ENCODE measurements around the gene NT5C1A.

The NT5C1A gene

DNA sequence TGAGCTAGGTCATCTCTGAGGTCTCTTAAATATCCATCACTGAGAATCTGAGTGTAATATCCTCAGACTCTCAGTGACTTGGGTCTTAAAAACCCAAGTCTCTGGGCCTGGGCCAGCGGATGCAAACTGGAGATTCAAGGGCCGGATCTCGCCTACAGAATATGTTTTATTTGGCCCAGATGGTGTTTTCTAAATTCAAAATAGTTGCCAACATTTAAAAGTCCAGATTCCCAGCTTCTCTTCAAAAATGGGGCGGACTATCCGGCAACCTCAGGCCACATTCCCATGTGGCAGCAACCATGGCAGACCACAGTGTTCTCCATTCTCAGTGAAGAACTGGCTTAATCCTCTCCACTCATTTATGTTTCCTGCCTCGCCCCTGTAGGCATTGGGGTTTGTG lies 19.8 kb downstream of the NT5C1A start:
- Histone ChIP-seq H3K9ac (no peak overlapping the region), H3K27ac (no peak overlapping the region), H3K4me1 (no peaks in the 10 kb centered on the region), H3K4me2 (ENCODE audit: low read length) (no peak overlapping the region), H3K9me3 (ENCODE audit: control insufficient read depth, low read length) (no peaks in the 10 kb centered on the region), H3K4me3 (ENCODE audit: low read depth, low read length) (no peak overlapping the region), H2AFZ (no peak overlapping the region), H3K27me3 (ENCODE audit: control insufficient read depth, insufficient read depth, low read length) (no peaks in the 10 kb centered on the region), H3K36me3 (ENCODE audit: control insufficient read depth, insufficient read depth, low read length) (no peaks in the 10 kb centered on the region), H3K79me2 (no peaks in the 10 kb centered on the region)
- TF ChIP-seq, protein P1, sequence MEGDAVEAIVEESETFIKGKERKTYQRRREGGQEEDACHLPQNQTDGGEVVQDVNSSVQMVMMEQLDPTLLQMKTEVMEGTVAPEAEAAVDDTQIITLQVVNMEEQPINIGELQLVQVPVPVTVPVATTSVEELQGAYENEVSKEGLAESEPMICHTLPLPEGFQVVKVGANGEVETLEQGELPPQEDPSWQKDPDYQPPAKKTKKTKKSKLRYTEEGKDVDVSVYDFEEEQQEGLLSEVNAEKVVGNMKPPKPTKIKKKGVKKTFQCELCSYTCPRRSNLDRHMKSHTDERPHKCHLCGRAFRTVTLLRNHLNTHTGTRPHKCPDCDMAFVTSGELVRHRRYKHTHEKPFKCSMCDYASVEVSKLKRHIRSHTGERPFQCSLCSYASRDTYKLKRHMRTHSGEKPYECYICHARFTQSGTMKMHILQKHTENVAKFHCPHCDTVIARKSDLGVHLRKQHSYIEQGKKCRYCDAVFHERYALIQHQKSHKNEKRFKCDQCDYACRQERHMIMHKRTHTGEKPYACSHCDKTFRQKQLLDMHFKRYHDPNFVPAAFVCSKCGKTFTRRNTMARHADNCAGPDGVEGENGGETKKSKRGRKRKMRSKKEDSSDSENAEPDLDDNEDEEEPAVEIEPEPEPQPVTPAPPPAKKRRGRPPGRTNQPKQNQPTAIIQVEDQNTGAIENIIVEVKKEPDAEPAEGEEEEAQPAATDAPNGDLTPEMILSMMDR (IDR thresholded peaks at IDR 0.05) = no peak

GRCh38 chr1:39650431-39650830 lies 21.5 kb downstream of the NT5C1A start:
- H3K36me3 ChIP-seq (ENCODE audit: control insufficient read depth, insufficient read depth, low read length) = no peaks in the 10 kb centered on the region
- no peaks in the 10 kb centered on the region for H3K79me2 ChIP-seq
- no peak overlapping the region for H2AFZ ChIP-seq
- no peaks in the 10 kb centered on the region for H3K27me3 ChIP-seq (ENCODE audit: control insufficient read depth, insufficient read depth, low read length)
- H3K4me2 ChIP-seq (ENCODE audit: low read length) = no peak overlapping the region
- TF ChIP-seq, protein P1 (IDR thresholded peaks at IDR 0.05) = no peak
- no peak overlapping the region for H3K4me3 ChIP-seq (ENCODE audit: low read depth, low read length)
- H3K27ac ChIP-seq = no peak overlapping the region
- no peaks in the 10 kb centered on the region for H3K9me3 ChIP-seq (ENCODE audit: control insufficient read depth, low read length)
- no peak overlapping the region for H3K9ac ChIP-seq
- H3K4me1 ChIP-seq = no peaks in the 10 kb centered on the region

DNA sequence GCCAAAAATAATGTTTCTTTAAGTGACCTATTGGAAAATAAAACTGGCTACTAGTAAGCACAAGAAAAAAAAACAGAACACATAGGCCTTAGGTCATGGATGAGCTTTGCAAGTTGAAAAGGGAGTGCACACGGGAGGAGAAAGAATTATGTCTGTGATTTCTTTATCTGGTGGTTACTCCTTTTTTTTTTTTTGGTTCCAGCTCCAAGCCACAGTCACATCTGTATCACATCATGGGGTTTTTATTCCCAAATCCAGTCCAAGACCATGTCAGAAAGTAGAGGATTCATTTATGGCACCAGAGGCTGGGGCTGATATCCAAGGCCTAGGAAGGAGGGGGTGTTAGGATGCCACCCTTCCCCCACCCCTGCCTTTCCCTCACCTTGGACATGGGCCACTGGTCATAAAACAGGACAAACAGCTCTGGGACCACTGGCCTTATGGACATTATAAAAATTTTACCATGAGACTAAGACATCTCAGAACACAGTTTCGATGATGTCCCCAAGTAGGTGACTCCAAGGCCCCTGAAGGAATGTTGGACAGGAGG lies 22.2 kb downstream of the NT5C1A start:
- Histone ChIP-seq H3K27ac (no peak overlapping the region), H3K9me3 (ENCODE audit: control insufficient read depth, low read length) (no peaks in the 10 kb centered on the region), H3K4me2 (ENCODE audit: low read length) (no peak overlapping the region), H3K4me3 (ENCODE audit: low read depth, low read length) (no peak overlapping the region), H3K4me1 (no peaks in the 10 kb centered on the region), H3K79me2 (no peaks in the 10 kb centered on the region), H3K36me3 (ENCODE audit: control insufficient read depth, insufficient read depth, low read length) (no peaks in the 10 kb centered on the region), H3K27me3 (ENCODE audit: control insufficient read depth, insufficient read depth, low read length) (no peaks in the 10 kb centered on the region), H3K9ac (no peak overlapping the region), H2AFZ (no peak overlapping the region)
- TF ChIP-seq, protein P1 (IDR thresholded peaks at IDR 0.05) = no peak

- Histone ChIP-seq H3K4me3 (ENCODE audit: low read depth, low read length) (no peak overlapping the region), H3K27me3 (ENCODE audit: control insufficient read depth, insufficient read depth, low read length) (no peaks in the 10 kb centered on the region), H3K27ac (no peak overlapping the region), H3K79me2 (no peaks in the 10 kb centered on the region), H3K9ac (no peak overlapping the region), H3K36me3 (ENCODE audit: control insufficient read depth, insufficient read depth, low read length) (no peaks in the 10 kb centered on the region), H2AFZ (no peak overlapping the region), H3K9me3 (ENCODE audit: control insufficient read depth, low read length) (no peaks in the 10 kb centered on the region), H3K4me1 (no peaks in the 10 kb centered on the region), H3K4me2 (ENCODE audit: low read length) (no peak overlapping the region)
- TF ChIP-seq, protein P1 (IDR thresholded peaks at IDR 0.05) = no peak
These were observed 23.4 kb downstream of the NT5C1A start for GRCh38 chr1:39648496-39648895.

- H3K9me3 ChIP-seq (ENCODE audit: control insufficient read depth, low read length) = no peaks in the 10 kb centered on the region
- no peak overlapping the region for H3K4me3 ChIP-seq (ENCODE audit: low read depth, low read length)
- peak overlapping the region; percentile 32 for H3K27ac ChIP-seq
- TF ChIP-seq, protein P1 (IDR thresholded peaks at IDR 0.05) = no peak
- H3K36me3 ChIP-seq (ENCODE audit: control insufficient read depth, insufficient read depth, low read length) = no peaks in the 10 kb centered on the region
- H3K9ac ChIP-seq = no peak overlapping the region
- H3K79me2 ChIP-seq = no peaks in the 10 kb centered on the region
- H3K4me2 ChIP-seq (ENCODE audit: low read length) = no peak overlapping the region
- no peaks in the 10 kb centered on the region for H3K27me3 ChIP-seq (ENCODE audit: control insufficient read depth, insufficient read depth, low read length)
- H2AFZ ChIP-seq = no peak overlapping the region
- H3K4me1 ChIP-seq = no peaks in the 10 kb centered on the region
These were observed 24.7 kb downstream of the NT5C1A start for GRCh38 chr1:39647247-39647646.
